ENCODE data around the gene TMED3. TPM values are rescaled to one million over a fixed set of nuclear protein-coding genes. Genes with fewer than 3 reads are reported as not detected.
A peak's percentile ranks its signal among the peaks of the same experiment; 100 is the strongest.

The TMED3 gene
- total RNA-seq (2022) (127 and 139 TPM in 2 replicates), Bru-seq, nascent RNA (percentile 71 among the genes with signal in this experiment), BruChase-seq, experiment 1, labeled RNA remaining after a 6-hour chase (percentile 73 among the genes with signal in this experiment), BruChase-seq, experiment 2, labeled RNA remaining after a 2-hour chase (percentile 72 among the genes with signal in this experiment)
- long read RNA-seq, transcript TMED3-204 (4 exons, 1,483 nt): minor isoform, 5 of 335 reads
- long read RNA-seq, transcript TMED3-201 (3 exons, 1,475 nt): major isoform, 280 of 335 reads
- long read RNA-seq, partial matches to known transcripts: 8 of 335 reads
- long read RNA-seq, other reads (novel, unspliced or antisense): 42 of 335 reads

- Mint-ChIP-seq H3K4me1 (ENCODE audit: low read depth, unreplicated experiment) (peaks cover 46% of the 10 kb centered on the region), H3K36me3 (ENCODE audit: insufficient read depth, unreplicated experiment) (peaks cover 57% of the 10 kb centered on the region), H3K27ac (ENCODE audit: unreplicated experiment) (peak within 1 kb of the TSS; percentile 80), H3K9me3 (ENCODE audit: low read depth, unreplicated experiment) (peaks cover 4% of the 10 kb centered on the region), H3K27me3 (ENCODE audit: unreplicated experiment) (peaks cover 43% of the 10 kb centered on the region), H3K4me3 (ENCODE audit: low read depth, unreplicated experiment) (peak within 1 kb of the TSS; percentile 94)
- CTCF ChIA-PET: interaction anchor here (0.9 kb wide), 1 partner anchor 14 kb away, joined by 3 read pairs; no protein-coding TSS in a partner anchor
- no TSS peak for BruUV-seq (replicated peaks)
- peak; percentile 21 for TF ChIP-seq CTCF (IDR thresholded peaks at IDR 0.05; ENCODE audit: unreplicated experiment)
- peak; percentile 90 for DNase-seq
- intact Hi-C loops (cut with micrococcal nuclease; ENCODE audit: unreplicated experiment): no loop called here
Measured at GRCh38 chr15:79310985-79311900, at the start of gene TMED3. Gene TMED3 (plus strand): TSS chr15:79311112. CDS start chr15:79311250, 138 bp downstream.

GRCh38 chr15:79261836-79262235, 49.1 kb upstream of the TMED3 start:
- H3K27ac Mint-ChIP-seq (ENCODE audit: unreplicated experiment): no peak overlapping the region
- H3K27me3 Mint-ChIP-seq (ENCODE audit: unreplicated experiment): peaks cover 36% of the 10 kb centered on the region
- no peaks in the 10 kb centered on the region for H3K36me3 Mint-ChIP-seq (ENCODE audit: insufficient read depth, unreplicated experiment)
- intact Hi-C loops (cut with micrococcal nuclease; ENCODE audit: unreplicated experiment): no loop called here
- no peak for TF ChIP-seq CTCF (IDR thresholded peaks at IDR 0.05; ENCODE audit: unreplicated experiment)
- no peak overlapping the region for H3K4me3 Mint-ChIP-seq (ENCODE audit: low read depth, unreplicated experiment)
- DNase-seq: no peak
- H3K4me1 Mint-ChIP-seq (ENCODE audit: low read depth, unreplicated experiment): peaks cover 14% of the 10 kb centered on the region
- H3K9me3 Mint-ChIP-seq (ENCODE audit: low read depth, unreplicated experiment): peaks cover 2% of the 10 kb centered on the region
- no TSS peak for BruUV-seq (replicated peaks)
- CTCF ChIA-PET: no interaction called here

GRCh38 chr15:79265167-79265566, 45.7 kb upstream of the TMED3 start:
- H3K9me3 Mint-ChIP-seq (ENCODE audit: low read depth, unreplicated experiment): no peaks in the 10 kb centered on the region
- intact Hi-C loops (cut with micrococcal nuclease; ENCODE audit: unreplicated experiment): no loop called here
- H3K27ac Mint-ChIP-seq (ENCODE audit: unreplicated experiment): no peak overlapping the region
- CTCF ChIA-PET: interaction anchor here (0.8 kb wide), 1 partner anchor 21 kb away, joined by 3 read pairs; no protein-coding TSS in a partner anchor
- no TSS peak for BruUV-seq (replicated peaks)
- no peaks in the 10 kb centered on the region for H3K36me3 Mint-ChIP-seq (ENCODE audit: insufficient read depth, unreplicated experiment)
- peak; percentile 59 for DNase-seq
- H3K4me3 Mint-ChIP-seq (ENCODE audit: low read depth, unreplicated experiment): no peak overlapping the region
- H3K27me3 Mint-ChIP-seq (ENCODE audit: unreplicated experiment): peaks cover 43% of the 10 kb centered on the region
- TF ChIP-seq CTCF (IDR thresholded peaks at IDR 0.05; ENCODE audit: unreplicated experiment): no peak
- H3K4me1 Mint-ChIP-seq (ENCODE audit: low read depth, unreplicated experiment): peaks cover 14% of the 10 kb centered on the region

GRCh38 chr15:79265987-79266579, 44.8 kb upstream of the TMED3 start:
- no peak for DNase-seq
- Mint-ChIP-seq H3K27me3 (ENCODE audit: unreplicated experiment) (peaks cover 43% of the 10 kb centered on the region), H3K4me1 (ENCODE audit: low read depth, unreplicated experiment) (peaks cover 14% of the 10 kb centered on the region), H3K4me3 (ENCODE audit: low read depth, unreplicated experiment) (no peak overlapping the region), H3K27ac (ENCODE audit: unreplicated experiment) (no peak overlapping the region), H3K9me3 (ENCODE audit: low read depth, unreplicated experiment) (no peaks in the 10 kb centered on the region), H3K36me3 (ENCODE audit: insufficient read depth, unreplicated experiment) (no peaks in the 10 kb centered on the region)
- no TSS peak for BruUV-seq (replicated peaks)
- intact Hi-C loops (cut with micrococcal nuclease; ENCODE audit: unreplicated experiment): no loop called here
- no peak for TF ChIP-seq CTCF (IDR thresholded peaks at IDR 0.05; ENCODE audit: unreplicated experiment)
- CTCF ChIA-PET: interaction anchor here (0.8 to 1.0 kb wide), 2 partner anchors 20 to 48 kb away, joined by 3 read pairs; no protein-coding TSS in a partner anchor

All from Calu3 (cell line).